Kidney (tissue), 14 donors: ENCODE results near the gene FAM184B. TPM values are rescaled to one million over a fixed set of nuclear protein-coding genes. Genes with fewer than 3 reads are reported as not detected.

Experiments
- DNase-seq, 5 donors: peaks; one replicate each; pipeline ENCODE4 v3.0.0-alpha.2; 2013 to 2020
- FAIRE-seq: peaks from 2 replicates; lab custom pipeline; 2012; peaks lifted over from hg19 to GRCh38; lab: Jason Lieb, UNC
- H3K27ac ChIP-seq, 2 donors: one replicate each; pipeline ENCODE4 v1.7.0; 2013; ENCODE audit warnings: low read depth in 2 of 2, low read length in 2 of 2, inconsistent platforms in 1 of 2
- H3K27me3 ChIP-seq: one replicate; pipeline ENCODE4 v1.7.1; 2013; ENCODE audit warnings: low read length, inconsistent platforms; ENCODE audit not compliant: control insufficient read depth, insufficient read depth
- H3K36me3 ChIP-seq, 3 donors: one replicate each; pipeline versions ENCODE4 v1.7.0 to v1.7.1; 2013; ENCODE audit warnings: low read length in 3 of 3, control low read depth in 1 of 3, inconsistent platforms in 1 of 3; ENCODE audit not compliant: insufficient read depth in 3 of 3, control insufficient read depth in 2 of 3
- H3K4me1 ChIP-seq, 3 donors: one replicate each; pipeline versions ENCODE4 v1.7.0 to v1.7.1; 2013; ENCODE audit warnings: low read length in 3 of 3, inconsistent platforms in 1 of 3, low read depth in 1 of 3; ENCODE audit not compliant: control insufficient read depth in 2 of 3, insufficient read depth in 2 of 3
- H3K4me3 ChIP-seq, 3 donors: one replicate each; pipeline versions ENCODE4 v1.7.0 to v1.8.1; 2013; ENCODE audit warnings: low read length in 3 of 3, control low read depth in 1 of 3, inconsistent platforms in 1 of 3
- H3K9ac ChIP-seq, 3 donors: one replicate each; pipeline versions ENCODE4 v1.7.0 to v1.7.1; 2013; ENCODE audit warnings: low read length in 3 of 3, control low read depth in 1 of 3, inconsistent platforms in 1 of 3
- H3K9me3 ChIP-seq, 3 donors: one replicate each; pipeline versions ENCODE4 v1.7.0 to v1.7.1; 2013; ENCODE audit warnings: low read length in 3 of 3, control low read depth in 1 of 3, inconsistent platforms in 1 of 3; ENCODE audit not compliant: control insufficient read depth in 2 of 3, insufficient read depth in 1 of 3
- CTCF ChIP-seq: IDR thresholded peaks from 3 replicates; pipeline ENCODE4 v1.5.1; 2012; ENCODE audit warnings: mild to moderate bottlenecking, moderate library complexity, borderline replicate concordance; ENCODE audit not compliant: insufficient read depth; ENCODE audit errors: extremely low read depth
- intact Hi-C: fragments of 100-400 bp; cut with DNase I; formaldehyde crosslinking; loops from one replicate; pipeline ENCODE4 v1.11.1; 2022
- polyA plus RNA-seq: library from polyadenylated mRNA; stranded (reverse); fragments of 350-450 nt; fragmentation: Illumina TruSeq; extraction: RNeasy Lipid Tissue Mini Kit (QIAGEN cat#74804); gene quantifications from one replicate; pipeline ENCODE4 v1.2.3, GENCODE V29; 2014; ENCODE audit warnings: low read depth, low replicate concordance; ENCODE audit not compliant: insufficient read depth
- total RNA-seq: library from RNA; stranded (reverse); fragmentation: NEBNext Ultra II Directional; extraction: Animal tissue kit (Norgen Biotek cat#: 25700); gene quantifications from one replicate; pipeline ENCODE4 v1.2.1, GENCODE V29; 2021
- donor health status: control.
- donor health status: control.
- donor health status: control.
- donor health status: control.
- donor health status: control.
- donor health status: DM: yes; HTN: yes; CAD: no.
- donor health status: Normal renal cell carcinoma (clear cell type).

FAM184B gene
- total and polyA plus RNA-seq, 2 donors from 2014 or later, result 0.09 to 0.39 TPM

- Histone ChIP-seq H3K4me1 (peaks cover 0 to 4% (median 0%) of the 10 kb centered on the region in 3 donors), H3K27me3 (no peaks in the 10 kb centered on the region), H3K4me3 (no peak overlapping the region), H3K9me3 (no peaks in the 10 kb centered on the region), H3K36me3 (peaks cover 17 to 77% (median 45%) of the 10 kb centered on the region in 3 donors), H3K27ac (no peak overlapping the region), H3K9ac (no peak overlapping the region)
- intact Hi-C loops, result no loop called here
- no peak for DNase-seq
- no peak for FAIRE-seq
- TF ChIP-seq CTCF, result no peak
Observed at GRCh38 chr4:17623451-17624001, 157.9 kb downstream of the FAM184B start.

GRCh38 chr4:17619416-17620105 is 161.9 kb downstream of the FAM184B start:
- Histone ChIP-seq H3K9me3 (no peaks in the 10 kb centered on the region), H3K9ac (no peak overlapping the region), H3K4me1 (peaks cover 0 to 19% (median 6%) of the 10 kb centered on the region in 3 donors), H3K4me3 (no peak overlapping the region), H3K27ac (no peak overlapping the region), H3K36me3 (peaks cover 10 to 49% (median 30%) of the 10 kb centered on the region in 3 donors), H3K27me3 (no peaks in the 10 kb centered on the region)
- FAIRE-seq (no peak), DNase-seq (no peak)
- no peak for TF ChIP-seq CTCF
- intact Hi-C loops, result no loop called here

- no peak for TF ChIP-seq CTCF
- Histone ChIP-seq H3K27me3 (no peaks in the 10 kb centered on the region), H3K9me3 (no peaks in the 10 kb centered on the region), H3K9ac (no peak overlapping the region), H3K4me1 (peaks cover 0 to 19% (median 6%) of the 10 kb centered on the region in 3 donors), H3K36me3 (peaks cover 10 to 43% (median 24%) of the 10 kb centered on the region in 3 donors), H3K27ac (no peak overlapping the region), H3K4me3 (no peak overlapping the region)
- DNase-seq, result no peak
- no peak for FAIRE-seq
- intact Hi-C loops, result no loop called here
Observed at GRCh38 chr4:17618926-17619325, 162.5 kb downstream of the FAM184B start.
